ENCODE data around the gene TAF15.

The TAF15 gene

GRCh38 chr17:35856603-35857002 lies 47.3 kb downstream of the TAF15 start:
- H3K36me3 ChIP-seq (ENCODE audit: insufficient read depth, low read length): peaks cover 18% of the 10 kb centered on the region; the same call in 1 of the 2 replicates

GRCh38 chr17:35864853-35865252 lies 55.6 kb downstream of the TAF15 start:
- Histone ChIP-seq H3K9me3 (ENCODE audit: low read length) (no peaks in the 10 kb centered on the region), H3K79me2 (ENCODE audit: insufficient read depth, low read length) (no peaks in the 10 kb centered on the region), H2AFZ (ENCODE audit: low read length) (no peak overlapping the region), H3K4me1 (ENCODE audit: insufficient read depth, low read length, severe bottlenecking) (no peaks in the 10 kb centered on the region), H3K4me3 (ENCODE audit: low read depth, low read length, poor library complexity, severe bottlenecking) (no peak overlapping the region), H3K36me3 (ENCODE audit: insufficient read depth, low read length) (no peaks in the 10 kb centered on the region; the same call in 1 of the 2 replicates), H3K27me3 (ENCODE audit: insufficient read depth, low read length) (no peaks in the 10 kb centered on the region), H4K20me1 (ENCODE audit: insufficient read depth, low read length) (no peaks in the 10 kb centered on the region), H3K9me2 (ENCODE audit: low read depth, low read length) (no peaks in the 10 kb centered on the region), H3K27ac (ENCODE audit: low read depth, low read length, poor library complexity, severe bottlenecking) (no peak overlapping the region), H3K4me2 (ENCODE audit: low read length) (no peak overlapping the region), H3K9ac (ENCODE audit: low read length) (no peak overlapping the region), H3F3A (ENCODE audit: insufficient read depth, low read length) (no peaks in the 10 kb centered on the region)
- TF ChIP-seq CTCF (IDR thresholded peaks at IDR 0.05; ENCODE audit: low read length) (no peak), EZH2 (IDR thresholded peaks at IDR 0.05; ENCODE audit: borderline replicate concordance, low read length) (no peak)

More at GRCh38 chr17:35856603-35857002, 47.3 kb downstream of the TAF15 start:
- H3K27me3 ChIP-seq (ENCODE audit: insufficient read depth, low read length): no peaks in the 10 kb centered on the region
- H3K4me1 ChIP-seq (ENCODE audit: insufficient read depth, low read length, severe bottlenecking): no peaks in the 10 kb centered on the region
- no peak overlapping the region for H3K27ac ChIP-seq (ENCODE audit: low read depth, low read length, poor library complexity, severe bottlenecking)
- H3K9me3 ChIP-seq (ENCODE audit: low read length): no peaks in the 10 kb centered on the region
- no peak overlapping the region for H2AFZ ChIP-seq (ENCODE audit: low read length)
- H4K20me1 ChIP-seq (ENCODE audit: insufficient read depth, low read length): no peaks in the 10 kb centered on the region
- H3K9me2 ChIP-seq (ENCODE audit: low read depth, low read length): no peaks in the 10 kb centered on the region
- H3K9ac ChIP-seq (ENCODE audit: low read length): no peak overlapping the region
- TF ChIP-seq CTCF (IDR thresholded peaks at IDR 0.05; ENCODE audit: low read length) (no peak), EZH2 (IDR thresholded peaks at IDR 0.05; ENCODE audit: borderline replicate concordance, low read length) (no peak)
- no peaks in the 10 kb centered on the region for H3F3A ChIP-seq (ENCODE audit: insufficient read depth, low read length)
- H3K4me3 ChIP-seq (ENCODE audit: low read depth, low read length, poor library complexity, severe bottlenecking): no peak overlapping the region
- no peaks in the 10 kb centered on the region for H3K79me2 ChIP-seq (ENCODE audit: insufficient read depth, low read length)
- no peak overlapping the region for H3K4me2 ChIP-seq (ENCODE audit: low read length)

- Histone ChIP-seq H3K27ac (ENCODE audit: low read depth, low read length, poor library complexity, severe bottlenecking) (no peak overlapping the region), H3K79me2 (ENCODE audit: insufficient read depth, low read length) (no peaks in the 10 kb centered on the region), H3K9me2 (ENCODE audit: low read depth, low read length) (no peaks in the 10 kb centered on the region), H3K27me3 (ENCODE audit: insufficient read depth, low read length) (no peaks in the 10 kb centered on the region), H3K9me3 (ENCODE audit: low read length) (no peaks in the 10 kb centered on the region), H3K4me2 (ENCODE audit: low read length) (no peak overlapping the region), H3F3A (ENCODE audit: insufficient read depth, low read length) (no peaks in the 10 kb centered on the region), H4K20me1 (ENCODE audit: insufficient read depth, low read length) (no peaks in the 10 kb centered on the region), H3K36me3 (ENCODE audit: insufficient read depth, low read length) (no peaks in the 10 kb centered on the region; the same call in 1 of the 2 replicates), H3K4me3 (ENCODE audit: low read depth, low read length, poor library complexity, severe bottlenecking) (no peak overlapping the region), H3K4me1 (ENCODE audit: insufficient read depth, low read length, severe bottlenecking) (no peaks in the 10 kb centered on the region), H3K9ac (ENCODE audit: low read length) (no peak overlapping the region), H2AFZ (ENCODE audit: low read length) (no peak overlapping the region)
- TF ChIP-seq CTCF (IDR thresholded peaks at IDR 0.05; ENCODE audit: low read length) (no peak), EZH2 (IDR thresholded peaks at IDR 0.05; ENCODE audit: borderline replicate concordance, low read length) (no peak)
These were observed 56.4 kb downstream of the TAF15 start for GRCh38 chr17:35865412-35866340.

All from OCI-LY1 (cell line).